ENCODE data around the gene EXOSC2. TPM values are rescaled to one million over a fixed set of nuclear protein-coding genes. Genes with fewer than 3 reads are reported as not detected.

EXOSC2 gene
- total and polyA plus RNA-seq, 2 of the 8 experiments (the other 6 are each of a cell fraction or from before 2014, with no cell fraction given): 47.8 to 93.6 TPM

- no peak for TF ChIP-seq CHD7 (IDR thresholded peaks at IDR 0.05; ENCODE audit: insufficient replicate concordance, low read length)
- TF ChIP-seq TCF12 (IDR thresholded peaks at IDR 0.05; ENCODE audit: low read depth, low read length): no peak
- no peak for TF ChIP-seq MAX (IDR thresholded peaks at IDR 0.05)
- no peak for TF ChIP-seq SIRT6 (IDR thresholded peaks at IDR 0.05; ENCODE audit: low read length)
Observed at GRCh38 chr9:130693101-130693425, 517 bp upstream of the EXOSC2 start (continued).

Data from H1 (cell line).